ENCODE data around the gene KRTAP10-5.
"Not testable (repeated sequence)": the region's sequence is repeated elsewhere in the genome, so short reads cannot be mapped to it uniquely, and the experiment has no call there.

Gene KRTAP10-5

GRCh38 chr21:44580231-44580821 lies at the start of gene KRTAP10-5:
KRTAP10-5 (minus strand) TSS chr21:44580604; CDS start chr21:44580578, 26 bp downstream.
- not testable (repeated sequence) for DNase-seq (ENCODE audit: low read depth in 2 of 2)

GRCh38 chr21:44628707-44629391 lies 48.4 kb upstream of the KRTAP10-5 start:
- no peak for DNase-seq (ENCODE audit: low read depth in 2 of 2)

GRCh38 chr21:44627831-44628233 lies 47.4 kb upstream of the KRTAP10-5 start:
- DNase-seq (ENCODE audit: low read depth in 2 of 2), result not testable (repeated sequence)

GRCh38 chr21:44627181-44627822 lies 46.9 kb upstream of the KRTAP10-5 start:
- DNase-seq (ENCODE audit: low read depth in 2 of 2), result not testable (repeated sequence)

- no peak for DNase-seq (ENCODE audit: low read depth in 2 of 2)
Observed at GRCh38 chr21:44626673-44627143, 46.3 kb upstream of the KRTAP10-5 start, which contains the start of gene KRTAP10-9. KRTAP10-9 (plus strand) TSS chr21:44627093; CDS start chr21:44627172, 79 bp downstream.

- no peak for DNase-seq (ENCODE audit: low read depth in 2 of 2)
Observed at GRCh38 chr21:44626262-44626661, 45.9 kb upstream of the KRTAP10-5 start.

GRCh38 chr21:44625756-44626155 lies 45.4 kb upstream of the KRTAP10-5 start:
- DNase-seq (ENCODE audit: low read depth in 2 of 2), result no peak

GRCh38 chr21:44623575-44623974 lies 43.2 kb upstream of the KRTAP10-5 start:
- DNase-seq (ENCODE audit: low read depth in 2 of 2), result no peak

- DNase-seq (ENCODE audit: low read depth in 2 of 2), result no peak
Observed at GRCh38 chr21:44619886-44620285, 39.5 kb upstream of the KRTAP10-5 start.

GRCh38 chr21:44618909-44619308 lies 38.5 kb upstream of the KRTAP10-5 start:
- peak; percentile 32 to 33 for DNase-seq (ENCODE audit: low read depth in 2 of 2)

GRCh38 chr21:44618504-44618903 lies 38.1 kb upstream of the KRTAP10-5 start:
- no peak for DNase-seq (ENCODE audit: low read depth in 2 of 2)

GRCh38 chr21:44617071-44617501 lies 36.7 kb upstream of the KRTAP10-5 start:
- DNase-seq (ENCODE audit: low read depth in 2 of 2), result no peak

GRCh38 chr21:44616591-44616926 lies 36.2 kb upstream of the KRTAP10-5 start:
- DNase-seq (ENCODE audit: low read depth in 2 of 2), result no peak

- no peak for DNase-seq (ENCODE audit: low read depth in 2 of 2)
Observed at GRCh38 chr21:44615911-44616590, 35.6 kb upstream of the KRTAP10-5 start.

- no peak for DNase-seq (ENCODE audit: low read depth in 2 of 2)
Observed at GRCh38 chr21:44615466-44615865, 35.1 kb upstream of the KRTAP10-5 start.

- no peak for DNase-seq (ENCODE audit: low read depth in 2 of 2)
Observed at GRCh38 chr21:44614961-44615391, 34.6 kb upstream of the KRTAP10-5 start.

GRCh38 chr21:44614161-44614631 lies 33.8 kb upstream of the KRTAP10-5 start:
- no peak for DNase-seq (ENCODE audit: low read depth in 2 of 2)

GRCh38 chr21:44613386-44614155 lies 33.2 kb upstream of the KRTAP10-5 start:
- no peak for DNase-seq (ENCODE audit: low read depth in 2 of 2)

- no peak for DNase-seq (ENCODE audit: low read depth in 2 of 2)
Observed at GRCh38 chr21:44612669-44613229, 32.3 kb upstream of the KRTAP10-5 start.

GRCh38 chr21:44612029-44612486 lies 31.7 kb upstream of the KRTAP10-5 start, which contains the start of gene KRTAP10-8:
KRTAP10-8 (plus strand) TSS chr21:44612079; CDS start chr21:44612101, 22 bp downstream.
- DNase-seq (ENCODE audit: low read depth in 2 of 2), result no peak

- DNase-seq (ENCODE audit: low read depth in 2 of 2), result no peak
Observed at GRCh38 chr21:44611551-44611950, 31.1 kb upstream of the KRTAP10-5 start.
